Measurements from ENCODE around the gene ESR2. TPM values are rescaled to one million over a fixed set of nuclear protein-coding genes. Genes with fewer than 3 reads are reported as not detected.

The ESR2 gene
- total RNA-seq, 2 donors from 2014 or later: 0.64 TPM; not detected in 1

- DNase-seq (ENCODE audit: low spot score) (no peak), ATAC-seq (no peak)
- no peaks in the 10 kb centered on the region for H3K9me3 Mint-ChIP-seq
- H3K36me3 Mint-ChIP-seq: no peaks in the 10 kb centered on the region
- no peak overlapping the region for H3K27ac Mint-ChIP-seq
- H3K4me3 Mint-ChIP-seq: no peak overlapping the region
- no peaks in the 10 kb centered on the region for H3K4me1 Mint-ChIP-seq (ENCODE audit: low read depth in 2 of 2)
- peaks cover 23 to 26% of the 10 kb centered on the region in 2 donors for H3K27me3 Mint-ChIP-seq
Measured at GRCh38 chr14:64247195-64247594, 47.0 kb downstream of the ESR2 start.

GRCh38 chr14:64246688-64247087 is 47.5 kb downstream of the ESR2 start:
- ATAC-seq (no peak), DNase-seq (ENCODE audit: low spot score) (no peak)
- no peaks in the 10 kb centered on the region for H3K9me3 Mint-ChIP-seq
- H3K27me3 Mint-ChIP-seq: peaks cover 23 to 28% of the 10 kb centered on the region in 2 donors
- H3K27ac Mint-ChIP-seq: no peak overlapping the region
- H3K36me3 Mint-ChIP-seq: no peaks in the 10 kb centered on the region
- H3K4me1 Mint-ChIP-seq (ENCODE audit: low read depth in 2 of 2): no peaks in the 10 kb centered on the region
- H3K4me3 Mint-ChIP-seq: no peak overlapping the region

GRCh38 chr14:64245491-64245890 is 48.7 kb downstream of the ESR2 start:
- Mint-ChIP-seq H3K4me1 (ENCODE audit: low read depth in 2 of 2) (no peaks in the 10 kb centered on the region), H3K36me3 (no peaks in the 10 kb centered on the region), H3K4me3 (no peak overlapping the region), H3K27ac (no peak overlapping the region), H3K27me3 (peaks cover 23 to 24% of the 10 kb centered on the region in 2 donors), H3K9me3 (no peaks in the 10 kb centered on the region)
- ATAC-seq (no peak), DNase-seq (ENCODE audit: low spot score) (no peak)

- Mint-ChIP-seq H3K27ac (no peak overlapping the region), H3K9me3 (no peaks in the 10 kb centered on the region), H3K27me3 (peaks cover 14 to 23% of the 10 kb centered on the region in 2 donors), H3K4me3 (no peak overlapping the region), H3K4me1 (ENCODE audit: low read depth in 2 of 2) (no peaks in the 10 kb centered on the region), H3K36me3 (no peaks in the 10 kb centered on the region)
- ATAC-seq: no peak
- DNase-seq (ENCODE audit: low spot score): no peak
Measured at GRCh38 chr14:64244279-64244678, 49.9 kb downstream of the ESR2 start.

GRCh38 chr14:64238631-64239030 is 55.5 kb downstream of the ESR2 start:
- Mint-ChIP-seq H3K9me3 (no peaks in the 10 kb centered on the region), H3K27ac (peak overlapping the region in 1 of 2 donors; percentile 39), H3K36me3 (no peaks in the 10 kb centered on the region), H3K4me1 (ENCODE audit: low read depth in 2 of 2) (peaks cover 9 to 19% of the 10 kb centered on the region in 2 donors), H3K4me3 (no peak overlapping the region), H3K27me3 (peaks cover 0 to 10% of the 10 kb centered on the region in 2 donors)
- ATAC-seq (no peak), DNase-seq (ENCODE audit: low spot score) (no peak)

GRCh38 chr14:64238049-64238448 is 56.1 kb downstream of the ESR2 start:
- no peak for ATAC-seq
- Mint-ChIP-seq H3K4me1 (ENCODE audit: low read depth in 2 of 2) (peaks cover 9 to 19% of the 10 kb centered on the region in 2 donors), H3K27me3 (peaks cover 0 to 10% of the 10 kb centered on the region in 2 donors), H3K4me3 (no peak overlapping the region), H3K36me3 (no peaks in the 10 kb centered on the region), H3K27ac (peak overlapping the region in 1 of 2 donors; percentile 39), H3K9me3 (no peaks in the 10 kb centered on the region)
- DNase-seq (ENCODE audit: low spot score): no peak

GRCh38 chr14:64235652-64236640 is 58.2 kb downstream of the ESR2 start:
- Mint-ChIP-seq H3K9me3 (no peaks in the 10 kb centered on the region), H3K27me3 (peaks cover 0 to 2% of the 10 kb centered on the region in 2 donors), H3K4me1 (ENCODE audit: low read depth in 2 of 2) (peaks cover 23 to 29% of the 10 kb centered on the region in 2 donors), H3K36me3 (no peaks in the 10 kb centered on the region), H3K4me3 (no peak overlapping the region), H3K27ac (peak overlapping the region in 1 of 2 donors; percentile 51)
- DNase-seq (ENCODE audit: low spot score) (no peak), ATAC-seq (no peak)

- Mint-ChIP-seq H3K4me1 (ENCODE audit: low read depth in 2 of 2) (peaks cover 23 to 29% of the 10 kb centered on the region in 2 donors), H3K9me3 (no peaks in the 10 kb centered on the region), H3K27me3 (no peaks in the 10 kb centered on the region), H3K36me3 (no peaks in the 10 kb centered on the region), H3K4me3 (no peak overlapping the region), H3K27ac (peak overlapping the region in 1 of 2 donors; percentile 71)
- DNase-seq (ENCODE audit: low spot score): no peak
- no peak for ATAC-seq
Measured at GRCh38 chr14:64234877-64235651, 59.1 kb downstream of the ESR2 start.

GRCh38 chr14:64233531-64234190 is 60.5 kb downstream of the ESR2 start:
- Mint-ChIP-seq H3K27me3 (no peaks in the 10 kb centered on the region), H3K4me3 (no peak overlapping the region), H3K36me3 (no peaks in the 10 kb centered on the region), H3K27ac (peak overlapping the region in 1 of 2 donors; percentile 71), H3K9me3 (no peaks in the 10 kb centered on the region), H3K4me1 (ENCODE audit: low read depth in 2 of 2) (peaks cover 23 to 27% of the 10 kb centered on the region in 2 donors)
- DNase-seq (ENCODE audit: low spot score) (no peak), ATAC-seq (no peak)

GRCh38 chr14:64232944-64233343 is 61.2 kb downstream of the ESR2 start:
- Mint-ChIP-seq H3K9me3 (no peaks in the 10 kb centered on the region), H3K27ac (peak overlapping the region; percentile 67 to 71), H3K27me3 (no peaks in the 10 kb centered on the region), H3K4me1 (ENCODE audit: low read depth in 2 of 2) (peaks cover 23 to 27% of the 10 kb centered on the region in 2 donors), H3K36me3 (no peaks in the 10 kb centered on the region), H3K4me3 (peak overlapping the region; percentile 36)
- ATAC-seq (no peak), DNase-seq (ENCODE audit: low spot score) (no peak)

- Mint-ChIP-seq H3K36me3 (no peaks in the 10 kb centered on the region), H3K4me3 (peak overlapping the region; percentile 36), H3K4me1 (ENCODE audit: low read depth in 2 of 2) (peaks cover 23 to 25% of the 10 kb centered on the region in 2 donors), H3K9me3 (no peaks in the 10 kb centered on the region), H3K27ac (peak overlapping the region; percentile 67 to 71), H3K27me3 (no peaks in the 10 kb centered on the region)
- no peak for DNase-seq (ENCODE audit: low spot score)
- ATAC-seq: peak; percentile 89 to 92
Measured at GRCh38 chr14:64232095-64232838, 61.9 kb downstream of the ESR2 start.

- no peaks in the 10 kb centered on the region for H3K36me3 Mint-ChIP-seq
- H3K4me1 Mint-ChIP-seq (ENCODE audit: low read depth in 2 of 2): peaks cover 14% of the 10 kb centered on the region in 2 donors
- DNase-seq (ENCODE audit: low spot score) (no peak), ATAC-seq (no peak)
- no peaks in the 10 kb centered on the region for H3K9me3 Mint-ChIP-seq
- no peak overlapping the region for H3K4me3 Mint-ChIP-seq
- no peaks in the 10 kb centered on the region for H3K27me3 Mint-ChIP-seq
- no peak overlapping the region for H3K27ac Mint-ChIP-seq
Measured at GRCh38 chr14:64229489-64229888, 64.7 kb downstream of the ESR2 start.

- H3K4me3 Mint-ChIP-seq: no peak overlapping the region
- no peaks in the 10 kb centered on the region for H3K9me3 Mint-ChIP-seq
- DNase-seq (ENCODE audit: low spot score): no peak
- H3K27ac Mint-ChIP-seq: no peak overlapping the region
- no peaks in the 10 kb centered on the region for H3K27me3 Mint-ChIP-seq
- no peak for ATAC-seq
- H3K4me1 Mint-ChIP-seq (ENCODE audit: low read depth in 2 of 2): peaks cover 10 to 13% of the 10 kb centered on the region in 2 donors
- no peaks in the 10 kb centered on the region for H3K36me3 Mint-ChIP-seq
Measured at GRCh38 chr14:64227856-64228255, 66.3 kb downstream of the ESR2 start.

Measured in natural killer cell treated with Interleukin-12 subunit alpha and Interleukin-12 subunit beta and Interleukin-15 and Interleukin-18, amount 100 ng/mL, for 72 hours (primary cell).